H9 (cell line): ENCODE measurements around the gene PUS10. TPM values are rescaled to one million over a fixed set of nuclear protein-coding genes. Genes with fewer than 3 reads are reported as not detected.

Source experiments
- DNase-seq: peaks from one replicate; pipeline ENCODE4 v3.0.0-alpha.2; 2017
- H2AFZ ChIP-seq: one replicate; pipeline ENCODE4 v1.6.1; 2013; ENCODE audit warnings: mild to moderate bottlenecking, low read length, control low read depth, moderate library complexity
- H2AK5ac ChIP-seq: 2 replicates; pipeline ENCODE4 v1.6.1; 2013; ENCODE audit warnings: low read length, control low read depth, mixed read lengths; ENCODE audit not compliant: insufficient read length
- H2BK120ac ChIP-seq: one replicate; pipeline ENCODE4 v1.6.1; 2013; ENCODE audit warnings: low read depth, mild to moderate bottlenecking, low read length, control low read depth, inconsistent platforms; ENCODE audit not compliant: poor library complexity, severe bottlenecking
- H2BK12ac ChIP-seq: 2 replicates; pipeline ENCODE4 v1.6.1; 2013; ENCODE audit warnings: low read length, control low read depth, mixed read lengths, low read depth; ENCODE audit not compliant: insufficient read length
- H2BK15ac ChIP-seq: 2 replicates; pipeline ENCODE4 v1.6.1; 2013; ENCODE audit warnings: low read depth, low read length, control low read depth
- H2BK20ac ChIP-seq: one replicate; pipeline ENCODE4 v1.6.1; 2013; ENCODE audit warnings: low read depth, mild to moderate bottlenecking, low read length, control low read depth, inconsistent platforms; ENCODE audit not compliant: poor library complexity, severe bottlenecking
- H2BK5ac ChIP-seq: 2 replicates; pipeline ENCODE4 v1.6.1; 2013; ENCODE audit warnings: low read length, control low read depth, mixed read lengths; ENCODE audit not compliant: insufficient read length
- H3K14ac ChIP-seq: 2 replicates; pipeline ENCODE4 v1.6.1; 2013; ENCODE audit warnings: low read length, control low read depth; ENCODE audit not compliant: insufficient read depth
- H3K18ac ChIP-seq: 2 replicates; pipeline ENCODE4 v1.6.1; 2013; ENCODE audit warnings: low read depth, mild to moderate bottlenecking, mixed read lengths, low read length, control low read depth; ENCODE audit not compliant: insufficient read length
- H3K23ac ChIP-seq: 2 replicates; pipeline ENCODE4 v1.6.1; 2013; ENCODE audit warnings: low read length, control low read depth, mixed read lengths, low read depth; ENCODE audit not compliant: insufficient read length
- H3K23me2 ChIP-seq: 2 replicates; pipeline ENCODE4 v1.6.1; 2013; ENCODE audit warnings: low read depth, mild to moderate bottlenecking, mixed read lengths, low read length, control low read depth; ENCODE audit not compliant: insufficient read length, poor library complexity, severe bottlenecking
- H3K27ac ChIP-seq: 2 replicates; pipeline ENCODE4 v1.5.1; 2013; ENCODE audit warnings: low read length, control low read depth, mixed read lengths, low read depth; ENCODE audit not compliant: insufficient read length
- H3K27me3 ChIP-seq: 2 replicates; pipeline ENCODE4 v1.6.1; 2013; ENCODE audit warnings: low read length, control low read depth, inconsistent platforms; ENCODE audit not compliant: insufficient read depth
- H3K4ac ChIP-seq: 2 replicates; pipeline ENCODE4 v1.6.1; 2013; ENCODE audit warnings: low read depth, mild to moderate bottlenecking, control low read depth, inconsistent platforms, low read length, moderate library complexity
- H3K4me1 ChIP-seq: 2 replicates; pipeline ENCODE4 v1.6.1; 2013; ENCODE audit warnings: low read length, control low read depth, inconsistent platforms; ENCODE audit not compliant: insufficient read depth
- H3K4me2 ChIP-seq: 2 replicates; pipeline ENCODE4 v1.6.1; 2013; ENCODE audit warnings: low read length, control low read depth, mixed read lengths; ENCODE audit not compliant: insufficient read length, insufficient read depth
- H3K56ac ChIP-seq: 2 replicates; pipeline ENCODE4 v1.6.1; 2013; ENCODE audit warnings: low read depth, mild to moderate bottlenecking, mixed read lengths, low read length, control low read depth; ENCODE audit not compliant: insufficient read length
- H3K79me1 ChIP-seq: 2 replicates; pipeline ENCODE4 v1.6.1; 2013; ENCODE audit warnings: low read depth, mild to moderate bottlenecking, moderate library complexity, low read length, control low read depth, inconsistent platforms; ENCODE audit not compliant: insufficient read depth, poor library complexity, severe bottlenecking
- H3K79me2 ChIP-seq: 2 replicates; pipeline ENCODE4 v1.6.1; 2013; ENCODE audit warnings: low read length, control low read depth, inconsistent platforms; ENCODE audit not compliant: insufficient read depth
- H3K9ac ChIP-seq: 2 replicates; pipeline ENCODE4 v1.6.1; 2013; ENCODE audit warnings: low read length, control low read depth, mixed read lengths; ENCODE audit not compliant: insufficient read length; ENCODE audit errors: extremely low read depth
- H3K9me3 ChIP-seq: one replicate; pipeline ENCODE4 v1.6.1; 2013; ENCODE audit warnings: low read depth, low read length, inconsistent platforms; ENCODE audit not compliant: control insufficient read depth
- H3T11ph ChIP-seq: one replicate; pipeline ENCODE4 v1.6.1; 2013; ENCODE audit warnings: mild to moderate bottlenecking, low read length, control low read depth, inconsistent platforms
- H4K20me1 ChIP-seq: one replicate; pipeline ENCODE4 v1.6.1; 2013; ENCODE audit not compliant: control insufficient read depth, insufficient read length, insufficient read depth
- H4K5ac ChIP-seq: 2 replicates; pipeline ENCODE4 v1.6.1; 2013; ENCODE audit warnings: low read depth, mild to moderate bottlenecking, mixed read lengths, low read length, control low read depth; ENCODE audit not compliant: insufficient read length
- H4K8ac ChIP-seq: replicated peaks from 2 replicates; pipeline ENCODE4 v1.6.1; 2013; ENCODE audit warnings: low read length, control low read depth, mixed read lengths, low read depth; ENCODE audit not compliant: insufficient read length
- H4K91ac ChIP-seq: 2 replicates; pipeline ENCODE4 v1.6.1; 2013; ENCODE audit warnings: low read depth, mild to moderate bottlenecking, moderate library complexity, mixed read lengths, low read length, control low read depth; ENCODE audit not compliant: insufficient read length
- H3K27ac Mint-ChIP-seq, 3 experiments: 2 replicates in 2 of 3; 3 replicates in 1 of 3; pipeline ENCODE4 v1.8.0; 2020 to 2021; ENCODE audit warnings: mixed read lengths in 3 of 3, mild to moderate bottlenecking in 1 of 3, moderate library complexity in 1 of 3
- H3K27me3 Mint-ChIP-seq: 2 replicates; pipeline ENCODE4 v1.8.0; 2021; ENCODE audit warnings: low read depth, mild to moderate bottlenecking, moderate library complexity, mixed read lengths
- H3K36me3 Mint-ChIP-seq, 3 experiments: 2 replicates in 2 of 3; 3 replicates in 1 of 3; pipeline ENCODE4 v1.8.0; 2020 to 2021; ENCODE audit warnings: low read depth in 3 of 3, mixed read lengths in 3 of 3; ENCODE audit not compliant: insufficient read depth in 1 of 3
- H3K4me1 Mint-ChIP-seq, 2 experiments: 2 replicates each; pipeline ENCODE4 v1.8.0; 2020; ENCODE audit warnings: mixed read lengths in 2 of 2
- H3K4me3 Mint-ChIP-seq, 2 experiments: 2 replicates in 1 of 2; 3 replicates in 1 of 2; pipeline ENCODE4 v1.8.0; 2020 to 2021; ENCODE audit warnings: mild to moderate bottlenecking in 2 of 2, mixed read lengths in 2 of 2, moderate library complexity in 1 of 2
- H3K9me3 Mint-ChIP-seq, 2 experiments: 2 replicates in 1 of 2; 3 replicates in 1 of 2; pipeline ENCODE4 v1.8.0; 2020; ENCODE audit warnings: mild to moderate bottlenecking in 2 of 2, mixed read lengths in 2 of 2, moderate library complexity in 1 of 2
- CTCF ChIP-seq: fragments of 200-600 bp; sonication (generic); conservative IDR thresholded peaks from 3 replicates; pipeline ENCODE4 v1.8.0; 2021; ENCODE audit warnings: antibody characterized with exemption, mild to moderate bottlenecking
- WGBS: extraction: QIAGEN DNeasy Blood & Tissue Kit; methylation state at CpG from one replicate; pipeline ENCODE4 v1.1.7; 2013; ENCODE audit warnings: missing lambda C conversion rate, low lambda C conversion rate, mixed read lengths; ENCODE audit not compliant: insufficient read length; ENCODE audit errors: extremely low coverage; 5-methylcytosine and 5-hydroxymethylcytosine counted together
- total RNA-seq: library from RNA; stranded (reverse); gene quantifications from 2 replicates; pipeline ENCODE4 v1.2.1, GENCODE V29; 2021

The PUS10 gene
- total RNA-seq, 1 experiment from 2014 or later, result 2.3 TPM

GRCh38 chr2:61044636-61045035, 26.6 kb upstream of the PUS10 start:
- no peaks in the 10 kb centered on the region for H3K79me2 ChIP-seq
- no peak overlapping the region for H3K9ac ChIP-seq
- no peak overlapping the region for H2BK12ac ChIP-seq
- no peak overlapping the region for H3K4me2 ChIP-seq
- Mint-ChIP-seq H3K36me3 (peaks cover 8 to 30% (median 30%) of the 10 kb centered on the region in 3 experiments; a peak in 6 of 7 replicates), H3K4me1 (no peaks in the 10 kb centered on the region), H3K27ac (no peak overlapping the region), H3K9me3 (peaks cover 0 to under 1% of the 10 kb centered on the region in 2 experiments; a peak in 1 of 5 replicates), H3K27me3 (no peaks in the 10 kb centered on the region), H3K4me3 (no peak overlapping the region)
- H3K27ac ChIP-seq, result no peak overlapping the region
- no CpG with 5 or more reads among the region's 4 CpGs for WGBS
- no peak for DNase-seq
- no peak overlapping the region for H3K56ac ChIP-seq
- H2BK120ac ChIP-seq, result no peak overlapping the region
- H2BK20ac ChIP-seq, result no peak overlapping the region
- H3K14ac ChIP-seq, result no peak overlapping the region
- H2BK5ac ChIP-seq, result no peak overlapping the region
- H2BK15ac ChIP-seq, result no peak overlapping the region
- no peak overlapping the region for H2AFZ ChIP-seq
- no peaks in the 10 kb centered on the region for H3K79me1 ChIP-seq
- no peak overlapping the region for H4K91ac ChIP-seq
- H3K23me2 ChIP-seq, result no peaks in the 10 kb centered on the region
- no peak overlapping the region for H2AK5ac ChIP-seq
- no peaks in the 10 kb centered on the region for H3K9me3 ChIP-seq
- H4K20me1 ChIP-seq, result no peaks in the 10 kb centered on the region
- H3K4me1 ChIP-seq, result no peaks in the 10 kb centered on the region
- H4K8ac ChIP-seq, result no peak overlapping the region
- no peak overlapping the region for H3K18ac ChIP-seq
- no peak overlapping the region for H3K4ac ChIP-seq
- no peak overlapping the region for H3T11ph ChIP-seq
- H3K27me3 ChIP-seq, result no peaks in the 10 kb centered on the region
- TF ChIP-seq CTCF, result no peak
- H4K5ac ChIP-seq, result no peak overlapping the region
- H3K23ac ChIP-seq, result no peak overlapping the region
